Measurements from ENCODE around the gene CTBP1.

The CTBP1 gene

GRCh38 chr4:1171311-1172227 lies 77.4 kb downstream of the CTBP1 start:
- no peak for DNase-seq

DNA sequence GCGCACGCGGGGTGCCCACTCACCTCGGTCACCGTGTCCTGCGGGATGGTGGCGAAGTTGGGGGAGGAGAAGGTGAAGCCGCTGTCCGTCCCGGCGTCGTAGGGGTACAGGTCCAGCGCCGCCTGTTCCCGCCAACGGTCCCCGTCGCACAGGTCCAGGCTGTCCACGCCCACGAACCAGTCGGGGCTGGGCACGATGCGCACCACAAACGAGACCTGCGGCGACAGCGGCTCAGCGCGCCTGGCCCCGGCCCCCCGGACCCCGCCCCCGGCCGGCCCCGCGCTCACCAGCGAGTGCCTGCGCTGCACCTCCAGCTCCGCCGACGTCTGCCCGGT lies 78.0 kb downstream of the CTBP1 start:
- DNase-seq = no peak

GRCh38 chr4:1170156-1170975 lies 78.6 kb downstream of the CTBP1 start:
- no peak for DNase-seq

GRCh38 chr4:1169691-1170096 lies 79.2 kb downstream of the CTBP1 start:
- no peak for DNase-seq

DNA sequence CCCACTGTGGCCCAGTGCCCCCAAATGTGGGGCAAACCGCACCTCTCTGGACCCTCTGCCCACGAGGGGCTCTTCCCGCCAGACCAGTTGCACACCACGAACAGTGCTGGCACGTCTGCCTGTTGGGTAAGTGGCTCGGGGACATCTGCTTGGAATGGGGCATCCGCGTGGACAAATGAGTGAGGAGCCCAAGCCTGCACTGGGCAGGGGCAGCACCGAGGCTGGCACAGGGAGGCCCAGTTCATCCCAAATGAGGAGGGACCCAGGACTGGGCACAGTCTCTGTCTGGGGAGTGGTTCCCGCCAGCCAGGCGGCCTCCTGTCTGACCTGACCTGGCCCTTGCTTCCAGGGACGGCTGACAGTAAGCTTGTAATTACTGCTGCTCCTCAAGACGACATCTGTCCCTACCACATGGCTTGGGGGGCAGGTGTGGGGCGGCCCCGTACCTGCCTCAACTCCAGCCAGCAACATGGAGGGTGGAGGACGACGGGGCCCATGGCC lies 79.7 kb downstream of the CTBP1 start:
- no peak for DNase-seq

- no peak for DNase-seq
Measured at GRCh38 chr4:1168191-1169101, 80.5 kb downstream of the CTBP1 start.

DNA sequence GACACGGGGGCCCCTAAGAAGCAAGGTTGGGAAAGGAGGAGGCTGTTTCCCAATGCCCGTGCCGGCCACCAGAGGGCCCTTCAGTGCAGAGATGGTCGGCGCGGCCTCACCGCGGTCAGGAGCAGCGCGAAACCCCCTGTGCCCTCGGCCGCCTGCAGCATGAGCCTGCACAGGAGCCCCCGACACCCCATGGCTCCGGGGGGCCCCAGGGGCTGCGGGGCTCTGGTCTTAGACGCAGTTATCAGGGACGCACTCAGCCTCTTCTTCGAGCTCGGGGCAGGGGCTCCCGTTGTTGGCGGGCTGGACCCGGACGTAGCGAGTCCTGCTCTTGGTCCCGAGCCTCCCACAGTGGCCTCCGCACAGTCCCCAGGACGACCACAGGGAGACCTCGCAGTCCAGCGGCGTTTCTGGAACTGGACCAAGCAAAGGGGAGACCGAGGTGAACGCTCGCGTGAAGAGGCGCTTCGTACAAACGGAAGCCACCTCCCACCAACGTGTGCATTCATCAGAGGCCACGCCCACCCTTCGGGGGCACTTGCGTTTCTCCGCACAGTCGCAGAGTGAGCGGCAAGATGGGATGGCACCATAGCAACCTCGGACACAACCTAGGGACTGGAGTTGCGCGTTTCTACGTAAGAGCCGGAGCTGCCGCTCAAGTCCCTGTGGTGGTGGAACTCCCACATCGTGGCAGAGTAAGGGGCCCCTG lies 81.5 kb downstream of the CTBP1 start:
- DNase-seq = no peak

GRCh38 chr4:1166509-1167243 lies 82.3 kb downstream of the CTBP1 start:
- no peak for DNase-seq

DNA sequence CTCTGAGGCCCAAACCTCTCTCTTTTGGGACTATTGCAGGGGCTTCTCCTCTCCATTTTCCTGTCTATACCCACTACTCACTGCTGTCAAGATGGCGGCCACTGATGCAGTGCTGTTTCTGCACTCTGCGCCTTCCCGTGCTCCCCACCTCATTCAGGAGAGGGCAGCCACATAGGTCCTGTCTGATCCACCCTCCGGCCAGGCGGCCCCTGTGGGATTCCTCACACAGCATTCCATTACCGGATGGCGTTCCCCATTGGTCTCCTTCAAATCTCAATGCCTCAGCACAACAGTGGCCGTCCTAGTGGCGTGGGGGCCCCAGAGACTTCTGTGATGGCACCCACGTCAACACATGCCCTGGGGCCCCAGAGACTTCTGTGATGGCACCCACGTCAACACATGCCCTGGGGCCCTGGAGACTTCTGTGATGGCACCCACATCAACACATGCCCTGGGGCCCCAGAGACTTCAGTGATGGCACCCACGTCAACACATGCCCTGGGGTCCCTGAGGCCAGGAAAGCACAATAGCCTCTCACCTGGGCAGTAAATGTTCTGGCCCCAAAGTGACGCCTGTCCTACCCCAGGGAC lies 83.9 kb downstream of the CTBP1 start:
- DNase-seq = no peak

GRCh38 chr4:1164444-1164843 lies 84.5 kb downstream of the CTBP1 start:
- no peak for DNase-seq

DNA sequence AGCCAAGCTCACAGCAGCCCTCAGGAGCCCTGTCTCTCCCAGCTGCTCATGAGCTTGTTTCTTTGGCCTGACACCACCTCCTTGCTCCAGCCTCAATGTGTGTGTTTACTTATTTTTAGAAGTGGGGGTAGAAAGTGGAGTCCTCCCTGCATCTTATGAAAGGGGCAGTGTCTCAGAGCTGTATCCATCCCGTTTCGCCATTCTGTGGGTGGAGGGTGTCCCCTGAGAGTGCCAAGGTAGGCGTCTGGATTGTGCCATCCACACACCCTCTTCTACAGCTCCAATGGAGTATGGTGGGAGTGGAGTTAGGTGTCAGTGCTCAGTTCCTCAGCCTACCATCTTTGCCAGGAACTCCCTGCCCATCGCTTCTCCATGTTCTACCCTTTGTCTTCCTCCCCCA lies 84.9 kb downstream of the CTBP1 start:
- DNase-seq = no peak

Data from NCI-H1930 (cell line).